Astrocyte (in vitro differentiated cells and primary cell): ENCODE measurements around the gene DCHS2. TPM values are rescaled to one million over a fixed set of nuclear protein-coding genes. Genes with fewer than 3 reads are reported as not detected.

Experiments used
- DNase-seq: peaks from one replicate; pipeline ENCODE4 v3.0.0-alpha.2; 2010; ENCODE audit warnings: low read depth
- FAIRE-seq: peaks from 2 replicates; lab custom pipeline; 2011; peaks lifted over from hg19 to GRCh38; lab: Jason Lieb, UNC
- H2AFZ ChIP-seq: 2 replicates; pipeline ENCODE4 v1.6.0; 2012; ENCODE audit warnings: low read depth, low read length, inconsistent platforms
- H3K27ac ChIP-seq: 2 replicates; pipeline ENCODE4 v1.5.1; 2011; ENCODE audit warnings: low read depth, low read length, inconsistent platforms
- H3K27me3 ChIP-seq: 2 replicates; pipeline ENCODE4 v1.6.0; 2011; ENCODE audit warnings: low read length, inconsistent platforms; ENCODE audit not compliant: insufficient read depth
- H3K36me3 ChIP-seq: 2 replicates; pipeline ENCODE4 v1.5.1; 2011; ENCODE audit warnings: low read length, inconsistent platforms; ENCODE audit not compliant: insufficient read depth
- H3K4me1 ChIP-seq: 2 replicates; pipeline ENCODE4 v1.5.1; 2011; ENCODE audit warnings: low read length, inconsistent platforms; ENCODE audit not compliant: insufficient read depth
- H3K4me2 ChIP-seq: 2 replicates; pipeline ENCODE4 v1.6.0; 2012; ENCODE audit warnings: low read length, inconsistent platforms
- H3K4me3 ChIP-seq: 2 replicates; pipeline ENCODE4 v1.5.1; 2011; ENCODE audit warnings: low read depth, mild to moderate bottlenecking, low read length, inconsistent platforms; ENCODE audit not compliant: insufficient read depth
- H3K79me2 ChIP-seq: 2 replicates; pipeline ENCODE4 v1.6.0; 2012; ENCODE audit warnings: mild to moderate bottlenecking, low read length, inconsistent platforms; ENCODE audit not compliant: insufficient read depth
- H3K9ac ChIP-seq: 2 replicates; pipeline ENCODE4 v1.6.0; 2012; ENCODE audit warnings: mild to moderate bottlenecking, low read length, inconsistent platforms
- H3K9me3 ChIP-seq: 2 replicates; pipeline ENCODE4 v1.5.1; 2012; ENCODE audit warnings: low read depth, mild to moderate bottlenecking, low read length, inconsistent platforms; ENCODE audit not compliant: insufficient read depth
- H4K20me1 ChIP-seq: 2 replicates; pipeline ENCODE4 v1.6.0; 2012; ENCODE audit warnings: low read length, inconsistent platforms; ENCODE audit not compliant: insufficient read depth
- H3K27ac Mint-ChIP-seq: one replicate; pipeline ENCODE4 v1.8.0; 2021; ENCODE audit warnings: mild to moderate bottlenecking, mixed read lengths; ENCODE audit not compliant: unreplicated experiment
- H3K27me3 Mint-ChIP-seq: one replicate; pipeline ENCODE4 v1.8.0; 2021; ENCODE audit warnings: low read depth, mixed read lengths; ENCODE audit not compliant: unreplicated experiment
- H3K36me3 Mint-ChIP-seq: one replicate; pipeline ENCODE4 v1.8.0; 2021; ENCODE audit warnings: low read depth, mixed read lengths; ENCODE audit not compliant: unreplicated experiment
- H3K4me1 Mint-ChIP-seq: one replicate; pipeline ENCODE4 v1.8.0; 2021; ENCODE audit warnings: low read depth, mixed read lengths; ENCODE audit not compliant: unreplicated experiment
- H3K4me3 Mint-ChIP-seq: one replicate; pipeline ENCODE4 v1.8.0; 2021; ENCODE audit warnings: mild to moderate bottlenecking, moderate library complexity, mixed read lengths; ENCODE audit not compliant: unreplicated experiment
- H3K9me3 Mint-ChIP-seq: one replicate; pipeline ENCODE4 v1.8.0; 2021; ENCODE audit warnings: mild to moderate bottlenecking, mixed read lengths; ENCODE audit not compliant: unreplicated experiment
- CTCF ChIP-seq: IDR thresholded peaks from 2 replicates; pipeline ENCODE4 v1.5.1; 2011; ENCODE audit warnings: low read depth, mild to moderate bottlenecking, inconsistent platforms, low read length, moderate library complexity; ENCODE audit not compliant: insufficient read depth
- EZH2 ChIP-seq: IDR thresholded peaks from 2 replicates; pipeline ENCODE4 v1.6.1; 2012; ENCODE audit warnings: mild to moderate bottlenecking, low read length, inconsistent platforms; ENCODE audit not compliant: insufficient read depth
- total RNA-seq: library from RNA; stranded (reverse); gene quantifications from 2 replicates; pipeline ENCODE4 v1.2.1, GENCODE V29; 2021

DCHS2 gene
- total RNA-seq, 1 donor from 2014 or later = 0.25 TPM

- no peak overlapping the region for H3K4me3 ChIP-seq
- no peak for FAIRE-seq
Measured at GRCh38 chr4:154467886-154468285, 23.7 kb downstream of the DCHS2 start.

GRCh38 chr4:154466336-154466735, 25.3 kb downstream of the DCHS2 start:
- Histone ChIP-seq H2AFZ (no peak overlapping the region), H4K20me1 (no peaks in the 10 kb centered on the region), H3K27me3 (no peaks in the 10 kb centered on the region), H3K4me2 (no peak overlapping the region), H3K27ac (no peak overlapping the region), H3K79me2 (no peaks in the 10 kb centered on the region), H3K4me3 (no peak overlapping the region), H3K9ac (no peak overlapping the region), H3K36me3 (no peaks in the 10 kb centered on the region), H3K9me3 (no peaks in the 10 kb centered on the region), H3K4me1 (no peaks in the 10 kb centered on the region)
- Mint-ChIP-seq H3K27me3 (peaks cover 2% of the 10 kb centered on the region), H3K36me3 (no peaks in the 10 kb centered on the region), H3K9me3 (no peaks in the 10 kb centered on the region), H3K4me3 (no peak overlapping the region), H3K27ac (no peak overlapping the region), H3K4me1 (no peaks in the 10 kb centered on the region)
- DNase-seq = no peak
- TF ChIP-seq CTCF (no peak), EZH2 (no peak)
- FAIRE-seq = no peak

More at GRCh38 chr4:154467886-154468285, 23.7 kb downstream of the DCHS2 start:
- DNase-seq = peak; percentile 8
- Histone ChIP-seq H3K79me2 (no peaks in the 10 kb centered on the region), H2AFZ (no peak overlapping the region), H3K36me3 (no peaks in the 10 kb centered on the region), H3K4me1 (no peaks in the 10 kb centered on the region), H3K9me3 (no peaks in the 10 kb centered on the region), H3K27me3 (no peaks in the 10 kb centered on the region), H3K27ac (no peak overlapping the region), H3K4me2 (no peak overlapping the region), H4K20me1 (no peaks in the 10 kb centered on the region), H3K9ac (no peak overlapping the region)
- Mint-ChIP-seq H3K4me1 (no peaks in the 10 kb centered on the region), H3K4me3 (no peak overlapping the region), H3K9me3 (no peaks in the 10 kb centered on the region), H3K27ac (no peak overlapping the region), H3K36me3 (no peaks in the 10 kb centered on the region), H3K27me3 (peaks cover 3% of the 10 kb centered on the region)
- TF ChIP-seq EZH2 (no peak), CTCF (no peak)

GRCh38 chr4:154465085-154465484, 26.5 kb downstream of the DCHS2 start:
- H3K4me1 ChIP-seq = no peaks in the 10 kb centered on the region
- DNase-seq (peak; percentile 5), FAIRE-seq (no peak)
- no peaks in the 10 kb centered on the region for H3K9me3 ChIP-seq
- no peaks in the 10 kb centered on the region for H3K79me2 ChIP-seq
- H3K27me3 ChIP-seq = no peaks in the 10 kb centered on the region
- H3K27ac Mint-ChIP-seq = no peak overlapping the region
- H3K4me3 Mint-ChIP-seq = no peak overlapping the region
- TF ChIP-seq EZH2 (no peak), CTCF (no peak)
- peaks cover 2% of the 10 kb centered on the region for H3K27me3 Mint-ChIP-seq
- no peak overlapping the region for H3K27ac ChIP-seq
- H3K36me3 Mint-ChIP-seq = no peaks in the 10 kb centered on the region
- no peak overlapping the region for H3K4me3 ChIP-seq
- H3K4me2 ChIP-seq = no peak overlapping the region
- H3K9me3 Mint-ChIP-seq = no peaks in the 10 kb centered on the region
- H4K20me1 ChIP-seq = no peaks in the 10 kb centered on the region
- no peak overlapping the region for H3K9ac ChIP-seq
- no peaks in the 10 kb centered on the region for H3K4me1 Mint-ChIP-seq
- H3K36me3 ChIP-seq = no peaks in the 10 kb centered on the region
- H2AFZ ChIP-seq = no peak overlapping the region
